DLD1 (cell line): ENCODE data around the gene TMED8.
"Not testable (repeated sequence)": the region's sequence is repeated elsewhere in the genome, so short reads cannot be mapped to it uniquely, and the experiment has no call there.

Experiments used
- in situ Hi-C: cut with HindIII; loops from 2 replicates; pipeline ENCODE4 v1.10.0; 2017; ENCODE audit warnings: low sequenced_read_pairs

Gene TMED8

DNA sequence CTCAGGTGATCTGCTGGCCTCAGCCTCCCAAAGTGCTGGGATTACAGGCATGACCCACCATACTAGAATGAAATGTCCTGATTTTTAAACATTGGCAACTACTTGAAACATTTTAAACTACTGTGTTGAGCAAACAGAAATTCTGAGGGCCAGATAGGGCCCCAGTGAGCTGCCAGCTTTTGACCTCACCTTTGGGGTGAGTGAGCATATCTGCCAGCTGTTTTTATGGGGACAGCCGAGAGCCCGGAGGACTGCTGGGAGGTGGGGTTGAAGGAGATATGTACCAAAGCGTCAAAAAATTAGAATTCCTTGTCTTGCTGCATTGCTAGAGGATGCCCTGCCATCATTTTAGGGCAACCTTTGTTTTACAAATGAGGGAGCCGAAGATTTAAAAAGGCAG lies 53.3 kb downstream of the TMED8 start:
- in situ Hi-C loops: no loop called here

- in situ Hi-C loops: no loop called here
These were observed 53.9 kb downstream of the TMED8 start for GRCh38 chr14:77322951-77323350.

GRCh38 chr14:77322250-77322902 lies 54.5 kb downstream of the TMED8 start:
- in situ Hi-C loops: no loop called here

- in situ Hi-C loops: no loop called here
These were observed 56.5 kb downstream of the TMED8 start, which contains the start of gene POMT2 for GRCh38 chr14:77320238-77320935. Gene POMT2, minus strand, starts transcription at chr14:77320883. Its CDS starts 202 bp downstream, at chr14:77320681.

GRCh38 chr14:77319422-77319821 lies 57.5 kb downstream of the TMED8 start:
- in situ Hi-C loops: no loop called here

DNA sequence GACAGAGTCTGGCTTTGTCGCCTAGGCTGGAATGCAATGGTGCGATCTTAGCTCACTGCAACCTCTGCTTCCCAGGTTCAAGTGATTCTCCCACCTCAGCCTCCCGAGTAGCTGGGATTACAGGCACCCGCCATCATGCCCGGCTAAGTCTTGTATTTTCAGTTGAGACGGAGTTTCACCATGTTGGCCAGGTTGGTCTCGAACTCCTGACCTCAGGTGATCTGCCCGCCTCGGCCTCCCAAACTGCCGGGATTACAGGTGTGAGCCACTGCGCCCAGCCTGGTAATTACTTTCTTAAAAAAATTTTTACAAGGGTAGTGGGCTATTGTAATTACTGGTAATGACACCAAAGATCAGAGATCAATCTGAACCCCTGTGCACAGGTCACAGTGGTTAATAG lies 58.1 kb downstream of the TMED8 start:
- in situ Hi-C loops: not testable (repeated sequence)

- in situ Hi-C loops: no loop called here
These were observed 58.8 kb downstream of the TMED8 start for GRCh38 chr14:77318006-77318553.

DNA sequence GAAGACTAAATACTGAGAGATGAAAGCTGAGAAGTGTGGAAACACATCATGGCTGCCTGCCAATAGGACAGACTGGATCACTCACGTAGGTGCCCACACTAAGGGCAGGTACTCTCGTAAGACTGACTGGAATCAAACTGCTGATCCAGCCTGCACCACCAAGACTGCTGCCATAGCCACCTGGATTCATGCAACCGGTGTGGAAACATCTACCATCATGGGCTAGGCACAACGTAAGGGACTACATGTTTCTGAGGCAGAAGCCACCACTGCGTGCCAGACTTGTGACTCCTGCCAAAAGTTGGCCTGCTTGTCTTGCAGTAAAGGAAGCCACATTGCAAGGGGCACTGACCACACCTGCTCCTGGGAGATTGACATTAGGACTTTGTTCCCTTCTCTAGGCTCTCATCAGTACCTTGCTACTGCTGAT lies 60.0 kb downstream of the TMED8 start:
- in situ Hi-C loops: no loop called here

DNA sequence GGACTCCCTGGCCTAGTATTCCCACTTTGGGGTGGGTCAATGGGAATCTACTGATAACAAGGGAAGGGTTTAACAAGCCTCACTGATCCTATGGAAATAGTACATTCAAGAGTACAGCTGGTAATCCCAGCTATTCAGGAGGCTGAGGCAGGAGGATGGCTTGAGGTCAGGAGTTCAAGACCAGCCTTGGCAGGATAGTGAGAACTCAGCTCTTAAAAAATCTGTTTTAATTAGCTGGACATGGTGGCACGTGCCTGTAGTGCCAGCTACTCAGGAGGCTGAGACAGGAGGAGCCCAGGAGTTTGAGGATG lies 60.7 kb downstream of the TMED8 start:
- in situ Hi-C loops: no loop called here

- in situ Hi-C loops: no loop called here
These were observed 62.1 kb downstream of the TMED8 start for GRCh38 chr14:77314539-77315457.

DNA sequence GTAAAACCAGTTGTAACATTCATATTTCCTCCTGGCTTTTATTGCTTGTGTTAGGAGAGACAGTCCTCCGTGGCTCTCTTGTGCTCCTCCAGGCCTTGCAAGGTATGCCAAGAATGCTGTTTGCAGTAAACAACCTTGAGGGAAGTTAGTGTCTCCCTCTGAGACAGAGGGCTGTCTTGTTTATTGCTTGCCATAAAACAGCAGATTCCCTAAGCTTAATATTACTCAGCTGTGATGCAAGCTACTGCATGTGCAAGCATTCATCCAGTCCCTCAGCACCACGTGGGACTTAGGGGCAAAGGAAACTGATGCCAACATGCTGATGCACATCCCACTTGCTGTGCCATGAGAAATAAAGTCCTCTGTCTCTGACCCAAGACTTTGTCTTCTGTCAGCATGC lies 62.9 kb downstream of the TMED8 start:
- in situ Hi-C loops: no loop called here

GRCh38 chr14:77313371-77313770 lies 63.5 kb downstream of the TMED8 start:
- in situ Hi-C loops: no loop called here

DNA sequence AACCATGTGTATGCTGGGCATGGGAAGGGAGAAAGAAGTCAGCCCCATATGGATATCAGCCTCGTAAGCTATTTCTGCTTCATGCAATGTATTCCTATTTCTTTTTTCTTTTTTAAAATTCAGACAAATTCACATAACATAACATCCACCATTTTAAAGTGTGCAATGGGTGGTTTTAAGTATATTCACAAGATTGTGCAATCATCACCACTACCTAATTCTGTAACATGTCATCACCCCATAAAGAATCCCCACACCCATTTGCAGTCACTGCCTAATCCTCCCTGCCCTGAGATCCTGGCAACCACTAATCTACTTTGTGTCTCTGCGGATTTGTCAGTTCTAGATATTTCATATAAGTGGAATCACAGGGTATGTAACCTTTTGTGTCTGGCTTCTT lies 65.7 kb downstream of the TMED8 start:
- in situ Hi-C loops: no loop called here

- in situ Hi-C loops: no loop called here
These were observed 66.9 kb downstream of the TMED8 start for GRCh38 chr14:77310026-77310425.

GRCh38 chr14:77309131-77309530 lies 67.8 kb downstream of the TMED8 start:
- in situ Hi-C loops: no loop called here

DNA sequence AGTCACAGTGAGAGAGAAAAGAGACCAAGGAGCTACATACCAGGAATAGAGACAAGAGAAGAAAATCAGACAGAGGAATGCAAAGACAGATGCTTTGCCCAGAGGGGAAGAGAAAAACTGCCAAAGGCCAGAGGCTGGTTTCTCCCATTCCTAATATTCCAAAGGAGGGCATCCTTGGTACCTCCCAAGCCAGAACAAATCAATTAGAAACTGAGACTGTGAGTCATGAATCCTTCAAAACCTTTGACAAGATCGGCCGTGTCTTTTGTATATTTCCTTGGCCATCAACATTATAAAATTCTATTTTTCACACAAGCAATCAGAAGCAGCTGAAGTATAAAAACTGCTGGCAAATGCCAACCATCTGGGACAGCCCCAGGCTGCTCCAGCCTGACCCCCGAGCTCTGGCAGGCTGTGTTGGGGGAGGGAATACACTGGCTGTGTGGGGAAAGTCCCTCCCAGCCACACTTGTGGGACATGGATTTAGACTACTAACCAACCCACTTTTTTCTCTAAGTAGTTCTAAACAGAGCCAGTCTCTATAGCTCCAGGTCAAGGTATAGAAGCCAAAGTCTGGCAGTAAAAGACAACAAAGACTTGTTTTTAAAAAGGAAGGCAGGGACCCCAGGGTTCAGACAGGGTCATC lies 69.9 kb downstream of the TMED8 start:
- in situ Hi-C loops: no loop called here

DNA sequence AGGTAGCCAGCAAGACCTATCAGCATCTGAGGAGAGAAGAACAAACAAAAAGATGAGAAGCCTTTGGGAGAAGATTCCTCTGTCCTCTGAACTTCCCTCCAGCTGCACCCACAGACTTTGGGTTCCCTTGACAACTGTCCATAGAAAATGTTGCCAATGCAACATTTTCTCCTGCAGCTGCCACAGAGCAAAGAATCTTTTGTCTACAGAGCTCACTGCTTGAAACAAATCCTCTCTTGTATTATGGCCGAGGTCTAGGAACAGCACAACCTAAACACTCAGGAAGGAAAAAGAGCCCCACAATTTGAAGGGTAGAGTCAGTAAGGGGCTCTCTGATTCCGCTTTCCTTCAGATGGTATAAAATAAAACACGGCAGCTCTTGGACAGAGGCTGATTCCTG lies 70.5 kb downstream of the TMED8 start:
- in situ Hi-C loops: no loop called here

DNA sequence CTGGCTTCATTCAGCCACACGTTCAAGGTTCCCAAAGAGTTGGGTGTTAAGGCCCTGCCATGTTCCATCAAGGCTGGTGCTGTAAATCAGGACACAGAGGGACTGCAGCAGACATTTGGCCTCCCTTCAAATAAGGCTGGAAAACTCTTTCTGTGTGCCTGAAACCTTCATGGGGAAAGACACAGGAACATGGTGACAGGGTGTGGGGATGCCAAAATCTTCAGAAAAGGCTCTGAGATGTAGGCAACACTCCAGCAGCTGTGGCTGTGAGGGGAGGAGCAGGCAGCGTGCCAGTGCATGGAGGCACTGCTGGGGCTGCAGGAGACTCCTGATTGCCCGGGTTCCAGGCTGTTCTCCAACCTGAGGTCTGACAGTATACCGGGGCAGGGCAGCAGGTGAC lies 71.2 kb downstream of the TMED8 start:
- in situ Hi-C loops: no loop called here

DNA sequence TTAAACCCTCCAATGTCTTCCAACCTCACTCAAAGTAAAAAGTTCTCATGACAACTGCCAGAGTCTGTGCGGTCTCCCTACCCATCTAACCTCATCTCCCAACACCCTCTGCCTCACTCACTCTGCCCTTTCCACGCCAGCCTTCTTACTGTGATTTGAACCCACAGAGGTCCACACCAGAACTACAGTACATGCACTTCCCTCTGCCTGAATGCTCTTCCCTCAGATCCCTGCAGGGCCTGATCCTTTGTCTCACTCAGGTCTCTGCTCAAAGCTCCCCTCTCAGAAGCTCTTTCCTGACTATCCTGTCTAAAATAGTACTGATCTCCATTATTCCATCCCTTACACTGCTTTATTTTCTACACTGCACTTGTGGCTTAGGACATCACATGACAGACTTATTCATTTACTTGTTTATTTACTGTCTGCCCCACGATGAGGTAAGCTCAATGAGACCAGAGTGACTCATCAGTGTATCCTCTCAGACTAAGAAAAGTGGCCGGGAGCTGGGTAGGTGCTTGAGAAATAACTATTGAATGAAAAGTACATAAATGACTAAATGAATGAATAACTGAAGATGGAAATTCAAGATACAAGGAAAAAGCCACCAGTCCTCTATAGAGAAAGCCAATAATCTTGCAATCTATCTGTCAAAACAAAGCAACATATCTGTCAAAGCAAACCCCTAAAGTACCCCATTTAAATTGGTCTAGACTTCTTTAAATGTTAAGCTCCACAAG lies 73.3 kb downstream of the TMED8 start:
- in situ Hi-C loops: no loop called here

DNA sequence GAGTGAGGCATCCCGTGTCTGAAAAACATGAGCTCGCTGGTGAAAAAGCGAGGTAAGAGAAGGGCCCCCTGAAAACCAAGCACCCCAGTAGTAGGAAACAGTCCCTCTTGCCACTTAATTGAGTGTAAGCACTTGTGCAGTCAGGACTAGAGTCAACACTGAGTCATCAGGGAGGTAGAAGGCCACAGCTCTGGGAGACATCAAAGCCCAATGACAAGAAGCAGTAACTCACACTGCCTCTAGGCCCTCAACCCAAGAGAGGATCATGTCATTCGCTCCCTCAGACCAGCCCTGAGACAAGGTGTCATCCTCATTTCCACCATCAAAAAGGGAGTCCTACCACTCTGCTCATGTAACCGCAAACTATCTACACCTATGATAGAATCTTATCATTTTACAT lies 74.0 kb downstream of the TMED8 start:
- in situ Hi-C loops: no loop called here
